C1 segment of cervical spinal cord (tissue), 14 donors: ENCODE results near the gene SNRPB.
"Not testable (repeated sequence)": the region's sequence is repeated elsewhere in the genome, so short reads cannot be mapped to it uniquely, and the experiment has no call there.

Source experiments
- DNase-seq, 14 donors: peaks; one replicate each; lab custom pipeline; 2025; lab: John Stamatoyannopoulos, UW

Gene SNRPB

GRCh38 chr20:2470423-2471193, at the start of gene SNRPB:
Gene SNRPB (minus strand): TSS chr20:2470789. CDS start chr20:2470690, 99 bp downstream.
- DNase-seq = peak; percentile 28 to 99 (median 95)

- no peak for DNase-seq
Measured at GRCh38 chr20:2519115-2519809, 48.7 kb upstream of the SNRPB start.

GRCh38 chr20:2518558-2518957, 48.0 kb upstream of the SNRPB start:
- no peak for DNase-seq

- DNase-seq = no peak
Measured at GRCh38 chr20:2518096-2518495, 47.5 kb upstream of the SNRPB start.

GRCh38 chr20:2516399-2516798, 45.8 kb upstream of the SNRPB start:
- no peak for DNase-seq

GRCh38 chr20:2515203-2515602, 44.6 kb upstream of the SNRPB start:
- DNase-seq = no peak

- no peak for DNase-seq
Measured at GRCh38 chr20:2509794-2510193, 39.2 kb upstream of the SNRPB start.

- no peak for DNase-seq
Measured at GRCh38 chr20:2509468-2509781, 38.8 kb upstream of the SNRPB start.

- peak in 13 of 14 donors; percentile 77 to 94 (median 88) for DNase-seq
Measured at GRCh38 chr20:2508631-2509467, 38.3 kb upstream of the SNRPB start, which contains the start of gene ZNF343. Gene ZNF343 (minus strand): TSS chr20:2508915. CDS start chr20:2493895, 15,020 bp downstream.

GRCh38 chr20:2507875-2508630, 37.5 kb upstream of the SNRPB start:
- DNase-seq = peak in 1 of 14 donors; percentile 49

GRCh38 chr20:2507464-2507863, 36.9 kb upstream of the SNRPB start:
- no peak for DNase-seq

GRCh38 chr20:2506426-2506825, 35.8 kb upstream of the SNRPB start:
- DNase-seq = not testable (repeated sequence)

- not testable (repeated sequence) for DNase-seq
Measured at GRCh38 chr20:2504803-2505202, 34.2 kb upstream of the SNRPB start.

- not testable (repeated sequence) for DNase-seq
Measured at GRCh38 chr20:2502808-2503384, 32.3 kb upstream of the SNRPB start.

GRCh38 chr20:2485661-2486060, 15.1 kb upstream of the SNRPB start:
- DNase-seq = no peak

GRCh38 chr20:2485080-2485479, 14.5 kb upstream of the SNRPB start:
- no peak for DNase-seq

GRCh38 chr20:2483504-2483903, 12.9 kb upstream of the SNRPB start:
- DNase-seq = no peak

GRCh38 chr20:2480381-2480780, 9.8 kb upstream of the SNRPB start:
- DNase-seq = no peak

GRCh38 chr20:2476742-2477615, 6.4 kb upstream of the SNRPB start:
- no peak for DNase-seq
